SH-SY5Y (cell line): ENCODE measurements around the gene C1orf105.

Experiments
- GATA2 ChIP-seq: IDR thresholded peaks from 2 replicates; pipeline ENCODE4 v1.6.1; 2011; ENCODE audit warnings: mild to moderate bottlenecking, low read depth, low read length
- GATA3 ChIP-seq: IDR thresholded peaks from 2 replicates; pipeline ENCODE4 v1.6.1; 2011; ENCODE audit warnings: low read depth, mild to moderate bottlenecking, low read length, moderate library complexity

Gene C1orf105

GRCh38 chr1:172496678-172497077 is 76.2 kb downstream of the C1orf105 start:
- no peak for TF ChIP-seq GATA3
- peak; percentile 22; the same call in 1 of the 2 replicates for TF ChIP-seq GATA2

DNA sequence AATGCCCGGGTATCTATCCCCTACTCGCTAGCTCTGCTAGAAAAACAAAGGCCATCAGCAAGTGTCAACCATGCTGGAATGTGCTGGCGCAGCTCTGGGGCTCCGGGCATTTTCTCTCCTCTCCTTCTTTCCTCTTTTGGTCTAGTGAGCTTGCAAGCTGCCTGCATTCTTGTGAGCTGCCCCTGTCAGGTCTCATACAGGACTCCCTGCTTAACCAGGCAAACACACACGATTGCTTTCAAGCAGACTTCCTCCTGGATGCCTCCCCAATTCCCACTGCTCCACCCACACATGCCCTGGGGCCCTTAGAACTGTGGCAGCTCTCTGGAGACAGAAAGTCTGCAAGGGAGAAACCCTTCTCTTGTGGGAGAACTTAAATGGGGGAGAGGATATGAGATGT is 76.7 kb downstream of the C1orf105 start:
- TF ChIP-seq GATA3: no peak
- TF ChIP-seq GATA2: no peak

DNA sequence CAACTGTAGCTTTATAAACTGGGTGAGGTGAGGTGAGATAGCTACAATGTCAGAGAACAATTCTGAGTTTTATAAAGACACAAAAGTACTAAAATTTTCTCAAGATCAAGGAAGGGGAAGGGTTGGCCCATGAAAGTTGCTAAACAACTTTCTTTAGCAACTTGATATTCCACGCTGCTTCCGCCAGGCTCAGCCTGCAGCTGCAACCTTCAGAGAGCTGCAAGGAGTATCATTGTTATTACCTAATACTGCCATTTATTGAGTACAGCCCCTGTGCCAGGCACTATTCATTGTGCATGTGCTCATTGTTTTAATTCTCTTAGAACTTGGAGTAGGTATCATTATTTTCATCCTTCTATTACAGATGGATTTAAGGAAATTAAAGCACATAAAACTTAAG is 78.4 kb downstream of the C1orf105 start:
- no peak for TF ChIP-seq GATA3
- TF ChIP-seq GATA2: no peak

GRCh38 chr1:172499636-172500141 is 79.2 kb downstream of the C1orf105 start:
- TF ChIP-seq GATA2 (no peak), GATA3 (no peak)

DNA sequence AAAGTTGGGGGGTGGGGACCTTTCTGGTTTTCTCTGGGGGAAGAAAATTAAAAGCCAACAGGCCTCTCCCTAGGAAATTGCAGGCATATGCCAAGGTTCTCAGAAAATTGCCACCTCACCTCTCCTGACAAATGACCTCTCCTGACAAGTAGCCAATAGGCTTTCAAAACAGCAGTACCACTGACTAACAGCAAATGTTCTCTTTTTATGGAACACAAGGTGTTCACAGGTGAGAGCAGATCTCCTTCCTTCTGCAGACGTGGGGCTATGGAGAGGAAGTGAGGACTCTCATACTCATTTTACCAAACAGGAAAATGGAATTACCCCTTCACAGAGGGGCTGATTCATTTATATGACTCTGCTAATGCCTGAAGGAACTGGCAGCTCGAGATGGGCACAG is 79.7 kb downstream of the C1orf105 start:
- TF ChIP-seq GATA2: no peak
- TF ChIP-seq GATA3: no peak

DNA sequence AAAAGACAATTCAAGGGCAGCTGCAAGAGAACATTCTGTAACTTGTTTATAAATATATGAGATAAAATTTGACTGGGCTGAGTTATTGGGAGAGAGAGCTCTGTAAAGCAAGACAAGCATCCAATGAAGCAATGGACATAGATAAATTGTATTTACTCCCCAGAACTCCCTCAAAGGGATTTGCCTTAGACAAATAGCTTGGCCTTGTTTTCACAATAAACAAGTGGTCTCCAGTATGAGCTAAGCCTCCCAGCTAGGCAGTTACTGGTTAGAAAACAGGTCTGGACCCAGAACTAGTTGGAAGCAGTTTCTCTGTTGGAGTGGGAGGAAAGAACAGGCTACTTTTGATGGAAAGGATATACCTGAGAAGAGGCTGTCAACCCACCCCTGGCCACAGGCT is 87.3 kb downstream of the C1orf105 start:
- TF ChIP-seq GATA2: no peak
- TF ChIP-seq GATA3: no peak

DNA sequence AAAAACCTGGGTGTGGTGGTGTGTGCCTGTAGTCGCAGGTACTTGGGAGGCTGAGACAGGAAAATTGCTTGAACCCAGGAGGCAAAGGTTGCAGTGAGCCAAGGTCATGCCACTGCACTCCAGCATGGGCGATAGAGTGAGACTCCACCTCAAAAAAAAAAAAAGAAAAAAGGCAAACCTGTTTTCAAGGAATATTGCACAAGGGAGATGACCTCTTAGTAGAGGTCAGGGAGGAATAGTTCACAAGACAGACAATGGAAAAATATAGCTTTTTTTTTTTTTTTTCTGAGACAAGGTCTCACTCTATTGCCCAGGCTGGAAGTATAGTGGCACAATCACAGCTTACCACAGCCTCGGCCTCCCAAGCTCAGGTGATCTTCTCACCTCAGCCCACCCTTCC is 90.0 kb downstream of the C1orf105 start:
- TF ChIP-seq GATA3: no peak
- no peak for TF ChIP-seq GATA2

GRCh38 chr1:172512591-172512990 is 92.1 kb downstream of the C1orf105 start:
- TF ChIP-seq GATA3: no peak
- no peak for TF ChIP-seq GATA2

GRCh38 chr1:172513479-172513878 is 93.0 kb downstream of the C1orf105 start:
- TF ChIP-seq GATA2 (no peak), GATA3 (no peak)

GRCh38 chr1:172514108-172514507 is 93.6 kb downstream of the C1orf105 start:
- TF ChIP-seq GATA3 (no peak), GATA2 (no peak)

GRCh38 chr1:172515436-172515835 is 95.0 kb downstream of the C1orf105 start:
- TF ChIP-seq GATA3 (no peak), GATA2 (no peak)

- TF ChIP-seq GATA2: no peak
- no peak for TF ChIP-seq GATA3
Observed at GRCh38 chr1:172515927-172516326, 95.4 kb downstream of the C1orf105 start.

GRCh38 chr1:172517081-172517480 is 96.6 kb downstream of the C1orf105 start:
- TF ChIP-seq GATA3: no peak
- no peak for TF ChIP-seq GATA2

DNA sequence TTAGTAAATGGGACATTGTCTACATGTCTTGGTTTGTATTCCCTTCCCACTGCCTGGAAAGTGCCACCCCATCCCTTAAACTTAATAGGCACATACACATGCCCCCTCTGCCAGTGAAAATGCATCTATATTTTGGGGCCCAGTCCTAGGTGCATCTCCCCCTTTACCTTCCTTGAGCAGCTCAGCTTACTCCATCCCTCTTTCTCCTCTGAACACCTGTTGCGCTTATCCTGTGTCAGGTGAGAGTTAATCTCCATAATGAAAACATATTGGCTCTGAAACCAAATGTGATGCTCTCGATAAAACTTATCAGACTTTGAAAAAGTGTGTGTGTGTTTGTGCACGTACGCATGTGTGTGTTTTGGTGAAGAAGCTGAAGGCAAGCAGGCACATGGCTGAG is 97.1 kb downstream of the C1orf105 start:
- TF ChIP-seq GATA2: no peak
- TF ChIP-seq GATA3: no peak
